Activated T-cell treated with anti-CD3 and anti-CD28 coated beads for 24 hours (primary cell): ENCODE measurements around the gene GAA.

Experiments
- DNase-seq: peaks from one replicate; pipeline ENCODE4 v3.0.0-alpha.2; 2020; ENCODE audit warnings: low read depth

Gene GAA

GRCh38 chr17:80117491-80118401 is 16.4 kb downstream of the GAA start:
- no peak for DNase-seq

- DNase-seq: no peak
Observed at GRCh38 chr17:80118601-80119270, 17.4 kb downstream of the GAA start.

GRCh38 chr17:80119271-80119791 is 17.9 kb downstream of the GAA start:
- no peak for DNase-seq

- DNase-seq: no peak
Observed at GRCh38 chr17:80119839-80120238, 18.5 kb downstream of the GAA start.

- no peak for DNase-seq
Observed at GRCh38 chr17:80122026-80122575, 20.7 kb downstream of the GAA start.

GRCh38 chr17:80122926-80123505 is 21.6 kb downstream of the GAA start:
- DNase-seq: no peak

GRCh38 chr17:80123791-80124190 is 22.4 kb downstream of the GAA start:
- no peak for DNase-seq

- no peak for DNase-seq
Observed at GRCh38 chr17:80124351-80124981, 23.1 kb downstream of the GAA start.

GRCh38 chr17:80125656-80126448 is 24.5 kb downstream of the GAA start:
- no peak for DNase-seq

GRCh38 chr17:80126449-80126715 is 25.0 kb downstream of the GAA start:
- no peak for DNase-seq

- DNase-seq: no peak
Observed at GRCh38 chr17:80129006-80129565, 27.7 kb downstream of the GAA start.

GRCh38 chr17:80130992-80131391 is 29.6 kb downstream of the GAA start:
- DNase-seq: no peak

GRCh38 chr17:80132906-80133625 is 31.7 kb downstream of the GAA start:
- no peak for DNase-seq

- no peak for DNase-seq
Observed at GRCh38 chr17:80133626-80133970, 32.2 kb downstream of the GAA start.

GRCh38 chr17:80137131-80137530 is 35.8 kb downstream of the GAA start:
- DNase-seq: no peak

- DNase-seq: no peak
Observed at GRCh38 chr17:80138856-80139426, 37.6 kb downstream of the GAA start.

GRCh38 chr17:80141463-80142165 is 40.2 kb downstream of the GAA start:
- no peak for DNase-seq

GRCh38 chr17:80142929-80143328 is 41.5 kb downstream of the GAA start:
- DNase-seq: no peak
